ENCODE results near the gene AFG1L.

The AFG1L gene

DNA sequence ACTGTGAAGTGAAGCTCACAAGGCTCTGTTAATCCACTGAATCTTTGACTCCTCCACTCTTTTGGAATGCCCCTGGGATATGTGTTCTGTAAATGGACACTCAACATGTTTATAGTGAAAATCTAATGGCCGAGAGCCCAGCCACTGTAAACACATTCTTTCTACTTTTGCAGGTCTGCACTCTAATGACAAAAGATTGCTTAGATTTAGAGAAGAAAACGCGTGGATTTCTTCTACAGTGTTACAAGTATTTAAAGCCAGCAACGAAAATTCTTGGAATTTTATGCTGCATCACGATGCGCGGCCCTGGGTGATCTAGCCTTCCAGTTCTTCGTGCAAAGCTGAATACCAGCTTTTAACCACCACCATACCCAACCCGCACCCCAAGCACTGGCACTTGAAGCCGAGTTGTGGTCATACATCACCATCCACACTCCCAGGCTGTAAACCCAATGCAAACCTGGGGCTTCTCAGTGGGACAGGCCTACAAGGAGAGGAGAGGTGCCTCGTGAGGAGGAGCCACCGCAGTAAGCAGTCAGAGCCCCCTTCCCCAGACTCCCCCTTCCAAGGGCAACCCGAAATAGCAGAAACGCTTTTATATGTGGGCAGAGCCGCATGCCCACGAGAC, 262.1 kb downstream of the AFG1L start:
- Histone ChIP-seq H3F3A (ENCODE audit: insufficient read depth, low read length) (no peaks in the 10 kb centered on the region), H3K27ac (ENCODE audit: low read depth, low read length, poor library complexity, severe bottlenecking) (no peak overlapping the region), H4K20me1 (ENCODE audit: insufficient read depth, low read length) (no peaks in the 10 kb centered on the region), H3K9me3 (ENCODE audit: low read length) (no peaks in the 10 kb centered on the region), H2AFZ (ENCODE audit: low read length) (no peak overlapping the region), H3K79me2 (ENCODE audit: insufficient read depth, low read length) (no peaks in the 10 kb centered on the region), H3K36me3 (ENCODE audit: insufficient read depth, low read length) (peaks cover 6% of the 10 kb centered on the region), H3K9ac (ENCODE audit: low read length) (peak overlapping the region; percentile 84), H3K4me3 (ENCODE audit: low read depth, low read length, poor library complexity, severe bottlenecking) (peak overlapping the region; percentile 85), H3K4me1 (ENCODE audit: insufficient read depth, low read length, severe bottlenecking) (peaks cover 8% of the 10 kb centered on the region), H3K9me2 (ENCODE audit: low read depth, low read length) (no peaks in the 10 kb centered on the region), H3K4me2 (ENCODE audit: low read length) (peak overlapping the region; percentile 90), H3K27me3 (ENCODE audit: insufficient read depth, low read length) (no peaks in the 10 kb centered on the region)
- TF ChIP-seq, protein P1, sequence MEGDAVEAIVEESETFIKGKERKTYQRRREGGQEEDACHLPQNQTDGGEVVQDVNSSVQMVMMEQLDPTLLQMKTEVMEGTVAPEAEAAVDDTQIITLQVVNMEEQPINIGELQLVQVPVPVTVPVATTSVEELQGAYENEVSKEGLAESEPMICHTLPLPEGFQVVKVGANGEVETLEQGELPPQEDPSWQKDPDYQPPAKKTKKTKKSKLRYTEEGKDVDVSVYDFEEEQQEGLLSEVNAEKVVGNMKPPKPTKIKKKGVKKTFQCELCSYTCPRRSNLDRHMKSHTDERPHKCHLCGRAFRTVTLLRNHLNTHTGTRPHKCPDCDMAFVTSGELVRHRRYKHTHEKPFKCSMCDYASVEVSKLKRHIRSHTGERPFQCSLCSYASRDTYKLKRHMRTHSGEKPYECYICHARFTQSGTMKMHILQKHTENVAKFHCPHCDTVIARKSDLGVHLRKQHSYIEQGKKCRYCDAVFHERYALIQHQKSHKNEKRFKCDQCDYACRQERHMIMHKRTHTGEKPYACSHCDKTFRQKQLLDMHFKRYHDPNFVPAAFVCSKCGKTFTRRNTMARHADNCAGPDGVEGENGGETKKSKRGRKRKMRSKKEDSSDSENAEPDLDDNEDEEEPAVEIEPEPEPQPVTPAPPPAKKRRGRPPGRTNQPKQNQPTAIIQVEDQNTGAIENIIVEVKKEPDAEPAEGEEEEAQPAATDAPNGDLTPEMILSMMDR (IDR thresholded peaks at IDR 0.05; ENCODE audit: low read length), result no peak
- TF ChIP-seq EZH2 (IDR thresholded peaks at IDR 0.05; ENCODE audit: borderline replicate concordance, low read length), result no peak

DNA sequence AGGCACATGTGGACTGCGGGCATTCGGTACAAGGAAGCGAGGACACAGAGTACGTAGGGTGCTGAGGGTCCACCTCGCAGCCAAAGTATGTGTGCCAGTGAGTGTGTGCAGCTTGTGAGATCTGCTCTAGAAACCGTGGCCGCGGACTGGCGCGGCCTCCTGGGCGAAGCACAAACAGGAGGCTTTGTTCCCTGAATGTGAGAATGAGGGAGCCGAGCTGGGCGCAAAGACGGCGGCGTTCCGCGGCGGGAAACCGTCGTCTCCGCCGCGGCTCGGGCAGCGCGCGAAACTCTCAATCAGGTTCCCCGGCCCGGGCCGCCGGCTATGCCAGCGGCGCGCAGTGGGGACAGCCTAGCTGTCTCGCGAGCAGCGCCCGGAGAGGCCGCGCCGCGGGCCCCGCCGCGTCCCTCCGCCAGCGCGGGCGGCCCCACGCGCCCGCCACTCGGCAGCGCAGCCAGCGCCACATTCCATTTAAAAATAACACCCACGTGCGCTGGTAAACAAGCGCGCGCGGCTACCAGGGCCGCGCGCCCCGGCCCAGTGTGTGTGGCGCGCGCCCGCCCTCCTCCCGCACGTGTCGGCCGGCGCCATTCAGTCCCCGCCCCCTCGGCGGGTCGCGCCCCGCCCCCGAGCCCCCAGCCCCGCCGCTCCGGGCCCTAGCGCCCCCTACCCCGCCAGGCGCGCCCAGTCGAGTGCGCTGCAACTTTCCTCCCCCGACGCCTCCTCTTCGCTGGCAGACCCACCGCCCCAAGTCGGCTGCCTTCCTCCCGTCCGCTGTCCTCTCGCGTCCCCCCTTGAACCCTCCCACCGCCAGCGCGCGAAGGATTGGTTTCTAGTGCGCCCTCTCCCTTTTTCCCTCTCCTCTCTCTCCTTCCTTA, 262.9 kb downstream of the AFG1L start:
- Histone ChIP-seq H3K9ac (ENCODE audit: low read length) (peak overlapping the region; percentile 84), H3K4me2 (ENCODE audit: low read length) (peak overlapping the region; percentile 90), H3K79me2 (ENCODE audit: insufficient read depth, low read length) (no peaks in the 10 kb centered on the region), H3K27ac (ENCODE audit: low read depth, low read length, poor library complexity, severe bottlenecking) (peak overlapping the region; percentile 69), H3K9me2 (ENCODE audit: low read depth, low read length) (no peaks in the 10 kb centered on the region), H3K9me3 (ENCODE audit: low read length) (no peaks in the 10 kb centered on the region), H4K20me1 (ENCODE audit: insufficient read depth, low read length) (no peaks in the 10 kb centered on the region), H3K4me1 (ENCODE audit: insufficient read depth, low read length, severe bottlenecking) (peaks cover 8% of the 10 kb centered on the region), H3F3A (ENCODE audit: insufficient read depth, low read length) (no peaks in the 10 kb centered on the region), H3K4me3 (ENCODE audit: low read depth, low read length, poor library complexity, severe bottlenecking) (peak overlapping the region; percentile 85), H3K36me3 (ENCODE audit: insufficient read depth, low read length) (peaks cover 13% of the 10 kb centered on the region), H3K27me3 (ENCODE audit: insufficient read depth, low read length) (no peaks in the 10 kb centered on the region), H2AFZ (ENCODE audit: low read length) (no peak overlapping the region)
- TF ChIP-seq, protein P1 (IDR thresholded peaks at IDR 0.05; ENCODE audit: low read length), result no peak
- no peak for TF ChIP-seq EZH2 (IDR thresholded peaks at IDR 0.05; ENCODE audit: borderline replicate concordance, low read length)

DNA sequence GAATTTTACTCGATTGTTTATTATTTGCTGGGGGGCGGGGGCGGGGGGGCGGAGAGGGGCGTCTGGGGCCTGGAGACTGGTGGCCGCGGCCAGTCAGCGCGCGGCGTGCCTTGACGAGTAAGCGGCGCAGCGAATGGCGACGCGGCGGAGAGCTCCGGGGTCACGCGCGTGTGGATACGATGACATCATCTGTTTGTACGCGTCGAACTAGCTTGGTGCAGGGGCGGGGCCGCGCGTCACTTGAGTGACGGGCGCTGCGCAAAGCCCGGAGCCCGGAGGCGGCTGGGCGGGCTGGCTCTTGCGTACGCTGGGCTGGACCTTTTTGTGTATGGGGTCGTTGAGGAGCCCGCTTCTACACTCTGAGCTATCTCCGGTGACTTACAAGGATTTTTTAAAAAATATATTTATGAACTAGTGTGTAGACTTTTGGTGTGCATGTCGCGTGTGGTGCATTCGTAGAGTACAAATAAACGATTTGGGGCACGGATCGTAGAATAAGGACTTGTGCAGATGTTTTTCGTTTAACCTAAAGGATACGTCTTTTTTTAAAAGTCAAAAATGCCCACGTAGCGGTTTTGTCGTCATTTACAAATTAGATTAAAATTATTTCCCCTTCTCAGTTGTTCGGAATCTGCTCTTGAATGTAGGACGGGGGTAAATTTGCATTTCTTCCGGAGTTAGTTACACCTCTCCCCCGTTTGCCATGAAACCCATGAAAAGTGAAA, 263.7 kb downstream of the AFG1L start:
- no peaks in the 10 kb centered on the region for H3K27me3 ChIP-seq (ENCODE audit: insufficient read depth, low read length)
- H3K9me3 ChIP-seq (ENCODE audit: low read length), result no peaks in the 10 kb centered on the region
- H3K4me2 ChIP-seq (ENCODE audit: low read length), result peak overlapping the region; percentile 90
- no peak for TF ChIP-seq EZH2 (IDR thresholded peaks at IDR 0.05; ENCODE audit: borderline replicate concordance, low read length)
- TF ChIP-seq, protein P1 (IDR thresholded peaks at IDR 0.05; ENCODE audit: low read length), result no peak
- peak overlapping the region; percentile 87 for H3K27ac ChIP-seq (ENCODE audit: low read depth, low read length, poor library complexity, severe bottlenecking)
- H2AFZ ChIP-seq (ENCODE audit: low read length), result no peak overlapping the region
- peak overlapping the region; percentile 85 for H3K4me3 ChIP-seq (ENCODE audit: low read depth, low read length, poor library complexity, severe bottlenecking)
- no peaks in the 10 kb centered on the region for H3F3A ChIP-seq (ENCODE audit: insufficient read depth, low read length)
- H3K9ac ChIP-seq (ENCODE audit: low read length), result peak overlapping the region; percentile 84
- H4K20me1 ChIP-seq (ENCODE audit: insufficient read depth, low read length), result no peaks in the 10 kb centered on the region
- no peaks in the 10 kb centered on the region for H3K9me2 ChIP-seq (ENCODE audit: low read depth, low read length)
- H3K36me3 ChIP-seq (ENCODE audit: insufficient read depth, low read length), result peaks cover 17% of the 10 kb centered on the region
- H3K79me2 ChIP-seq (ENCODE audit: insufficient read depth, low read length), result no peaks in the 10 kb centered on the region
- peaks cover 12% of the 10 kb centered on the region for H3K4me1 ChIP-seq (ENCODE audit: insufficient read depth, low read length, severe bottlenecking)

All from OCI-LY1 (cell line).